HL-60/S4 treated with retinoic acid at 250 ng/mL for 4 days and 3 days (cell line): Measurements from ENCODE around the gene TLR4.

ENCODE experiments used
- in situ Hi-C: fragments of 300-500 bp; cut with MboI; formaldehyde crosslinking; loops from 2 replicates; pipeline ENCODE4 v1.7.0; 2022; ENCODE audit warnings: low sequenced_read_pairs

Gene TLR4

DNA sequence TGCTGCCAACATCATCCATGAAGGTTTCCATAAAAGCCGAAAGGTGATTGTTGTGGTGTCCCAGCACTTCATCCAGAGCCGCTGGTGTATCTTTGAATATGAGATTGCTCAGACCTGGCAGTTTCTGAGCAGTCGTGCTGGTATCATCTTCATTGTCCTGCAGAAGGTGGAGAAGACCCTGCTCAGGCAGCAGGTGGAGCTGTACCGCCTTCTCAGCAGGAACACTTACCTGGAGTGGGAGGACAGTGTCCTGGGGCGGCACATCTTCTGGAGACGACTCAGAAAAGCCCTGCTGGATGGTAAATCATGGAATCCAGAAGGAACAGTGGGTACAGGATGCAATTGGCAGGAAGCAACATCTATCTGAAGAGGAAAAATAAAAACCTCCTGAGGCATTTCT lies 10.1 kb downstream of the TLR4 start:
- in situ Hi-C loops = no loop called here

DNA sequence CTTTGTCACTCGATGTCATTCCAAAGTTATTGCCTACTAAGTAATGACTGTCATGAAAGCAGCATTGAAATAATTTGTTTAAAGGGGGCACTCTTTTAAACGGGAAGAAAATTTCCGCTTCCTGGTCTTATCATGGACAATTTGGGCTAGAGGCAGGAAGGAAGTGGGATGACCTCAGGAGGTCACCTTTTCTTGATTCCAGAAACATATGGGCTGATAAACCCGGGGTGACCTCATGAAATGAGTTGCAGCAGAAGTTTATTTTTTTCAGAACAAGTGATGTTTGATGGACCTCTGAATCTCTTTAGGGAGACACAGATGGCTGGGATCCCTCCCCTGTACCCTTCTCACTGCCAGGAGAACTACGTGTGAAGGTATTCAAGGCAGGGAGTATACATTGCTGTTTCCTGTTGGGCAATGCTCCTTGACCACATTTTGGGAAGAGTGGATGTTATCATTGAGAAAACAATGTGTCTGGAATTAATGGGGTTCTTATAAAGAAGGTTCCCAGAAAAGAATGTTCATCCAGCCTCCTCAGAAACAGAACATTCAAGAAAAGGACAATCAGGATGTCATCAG lies 11.3 kb downstream of the TLR4 start:
- in situ Hi-C loops = no loop called here

DNA sequence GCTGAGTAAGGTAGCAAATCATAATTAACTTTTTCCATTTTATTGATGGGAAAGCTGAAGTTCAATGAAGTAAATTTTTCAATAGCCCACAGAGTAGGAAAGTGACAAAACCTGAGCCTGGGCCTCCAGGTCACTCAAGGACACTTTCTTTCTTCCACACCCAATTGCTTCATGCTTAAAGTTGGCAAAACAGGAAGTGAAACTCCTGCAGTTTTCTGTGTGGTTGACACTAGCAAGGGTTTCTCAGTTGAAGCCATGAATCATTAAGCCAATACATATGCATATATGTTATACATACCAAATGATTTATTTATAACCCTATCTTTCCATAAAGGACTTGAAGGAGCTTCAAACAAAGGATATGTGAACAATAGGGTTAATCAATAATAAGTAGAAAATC lies 13.9 kb downstream of the TLR4 start:
- in situ Hi-C loops = no loop called here

DNA sequence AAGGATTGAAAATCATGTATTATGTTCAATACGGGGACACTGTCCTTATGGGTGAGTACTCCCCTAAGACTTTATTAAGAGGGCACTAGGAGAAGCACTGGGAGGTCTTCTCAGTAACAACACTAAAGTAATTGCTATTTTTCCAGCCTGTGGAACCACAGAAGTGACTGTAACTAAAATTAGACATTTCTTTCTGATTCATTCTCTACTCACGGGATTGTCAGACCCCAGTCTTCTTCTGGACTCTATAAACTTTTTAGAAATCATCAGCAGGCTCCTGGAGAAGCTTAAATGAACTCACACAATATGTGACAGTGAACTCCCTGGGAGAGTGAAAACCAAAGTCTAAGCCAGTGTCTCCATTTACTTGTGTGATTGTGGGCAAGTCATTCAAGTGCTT lies 14.5 kb downstream of the TLR4 start:
- in situ Hi-C loops = no loop called here

DNA sequence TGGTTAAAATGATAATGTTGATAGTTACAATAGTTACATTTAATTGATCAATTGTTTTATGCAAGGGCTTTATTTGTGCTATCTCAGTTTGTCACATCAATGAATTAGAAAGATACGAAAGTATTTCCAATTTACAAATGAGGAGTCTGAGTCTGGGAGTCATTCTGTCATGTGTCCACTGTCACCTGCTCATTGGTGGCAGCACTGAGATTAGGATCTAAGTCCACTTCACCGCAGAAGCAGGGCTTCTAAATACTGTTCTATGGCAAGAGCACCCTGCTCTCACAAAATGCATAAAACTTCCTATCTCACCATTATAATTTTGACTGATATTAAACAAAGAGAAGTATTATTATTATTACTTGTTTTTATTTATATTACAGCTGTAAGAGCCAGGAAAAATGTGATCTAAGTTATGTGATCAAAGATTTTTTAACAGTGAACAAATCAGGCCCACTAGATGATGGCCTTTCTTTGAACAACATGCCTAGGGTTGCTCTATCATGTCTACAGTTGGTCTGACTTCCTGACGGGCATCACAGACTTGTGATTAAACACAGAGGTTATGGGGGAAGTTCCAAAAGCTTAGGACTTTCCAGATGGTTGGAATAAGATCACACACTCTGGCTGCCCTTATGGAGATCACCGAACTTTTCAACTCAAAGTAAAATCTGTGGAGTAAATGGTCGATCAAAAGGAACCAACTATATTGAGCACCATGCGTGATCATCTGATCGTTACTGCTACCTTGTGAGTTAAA lies 15.1 kb downstream of the TLR4 start:
- in situ Hi-C loops = no loop called here

DNA sequence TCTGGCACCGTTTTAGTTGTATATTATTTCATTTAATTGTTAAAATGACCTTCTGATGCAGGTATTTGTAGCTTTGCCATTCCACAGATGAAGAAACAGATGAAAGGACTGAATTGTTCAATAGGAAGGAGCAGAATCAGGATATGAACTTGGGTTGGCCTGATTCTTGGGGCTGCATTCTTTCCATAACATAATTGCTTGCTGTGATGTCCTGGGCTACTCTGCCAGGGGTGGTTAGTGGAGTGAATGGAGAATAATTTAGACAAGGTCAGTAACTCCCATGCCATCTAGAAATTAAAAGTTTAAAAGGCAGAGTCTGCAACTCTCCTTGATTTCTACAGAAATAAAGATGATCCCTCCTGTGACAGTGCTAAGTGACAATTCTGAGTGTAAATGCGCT lies 15.9 kb downstream of the TLR4 start:
- in situ Hi-C loops = no loop called here

DNA sequence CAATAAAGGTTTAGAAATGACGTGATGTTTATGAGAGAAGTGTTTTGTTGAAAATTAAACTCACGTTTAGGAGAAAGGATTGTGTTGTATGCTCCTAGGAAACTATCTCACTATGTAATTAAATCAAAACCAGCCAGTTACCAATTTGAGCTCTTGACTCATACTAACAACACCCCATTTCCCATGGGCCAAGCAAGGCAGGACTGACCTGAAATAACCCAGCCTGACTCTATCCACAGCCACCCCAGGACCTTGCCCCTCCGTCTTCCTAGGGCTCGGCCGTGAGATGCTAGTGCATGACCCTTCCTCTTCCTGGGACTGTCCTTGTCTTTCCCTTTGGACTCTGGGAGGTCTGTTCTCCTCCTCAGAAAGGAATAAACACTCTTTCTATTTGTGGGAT lies 16.4 kb downstream of the TLR4 start:
- in situ Hi-C loops = no loop called here

DNA sequence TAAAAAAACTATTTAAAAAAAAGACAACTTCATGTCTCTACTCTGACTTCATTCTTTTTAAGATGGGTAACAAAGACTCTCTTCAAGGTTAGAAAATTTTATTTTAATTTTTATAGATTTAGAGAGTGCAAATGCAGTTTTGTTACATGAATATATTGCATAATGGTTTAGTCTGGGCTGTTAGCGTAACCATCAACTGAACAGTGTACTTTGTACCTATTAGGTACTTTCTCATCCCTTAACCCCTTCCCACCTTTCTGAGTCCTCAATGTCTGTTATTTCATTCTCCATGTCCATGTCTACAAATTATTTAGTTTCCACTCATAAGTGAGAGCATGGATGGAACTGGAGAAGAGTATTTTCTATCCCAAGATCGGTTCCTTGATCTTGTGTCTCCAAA lies 16.8 kb downstream of the TLR4 start:
- in situ Hi-C loops = no loop called here

DNA sequence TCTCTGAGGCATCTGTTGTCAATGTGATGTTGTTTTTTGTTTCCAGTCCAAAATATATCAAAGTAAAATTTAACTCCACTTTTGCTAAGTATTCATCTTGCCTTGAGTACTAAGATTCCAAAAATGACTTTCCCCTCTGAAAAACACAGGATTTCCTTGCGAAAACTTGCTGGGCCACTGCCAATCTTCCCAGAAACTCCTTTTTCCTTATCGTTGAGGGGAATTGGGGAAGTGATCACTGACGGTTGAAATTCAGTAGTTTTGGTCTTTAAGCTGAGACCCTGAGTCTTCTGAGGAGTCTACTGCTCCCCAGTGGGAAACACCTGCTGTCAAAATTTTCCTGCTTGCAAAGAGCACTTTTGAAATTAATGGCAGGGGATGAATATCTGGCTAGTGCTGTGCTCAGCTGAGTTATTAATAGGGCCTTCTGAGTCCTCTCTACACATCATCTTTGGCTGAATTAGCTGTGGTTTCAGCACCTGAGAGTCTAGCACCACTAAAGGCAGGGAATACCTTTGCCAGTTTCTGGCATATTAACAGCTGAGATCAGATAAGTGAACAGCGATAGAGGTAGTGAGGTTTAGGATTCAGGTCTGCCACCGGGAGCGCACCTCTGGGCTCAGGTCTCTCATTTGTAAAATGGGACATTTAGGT lies 18.0 kb downstream of the TLR4 start:
- in situ Hi-C loops = no loop called here

DNA sequence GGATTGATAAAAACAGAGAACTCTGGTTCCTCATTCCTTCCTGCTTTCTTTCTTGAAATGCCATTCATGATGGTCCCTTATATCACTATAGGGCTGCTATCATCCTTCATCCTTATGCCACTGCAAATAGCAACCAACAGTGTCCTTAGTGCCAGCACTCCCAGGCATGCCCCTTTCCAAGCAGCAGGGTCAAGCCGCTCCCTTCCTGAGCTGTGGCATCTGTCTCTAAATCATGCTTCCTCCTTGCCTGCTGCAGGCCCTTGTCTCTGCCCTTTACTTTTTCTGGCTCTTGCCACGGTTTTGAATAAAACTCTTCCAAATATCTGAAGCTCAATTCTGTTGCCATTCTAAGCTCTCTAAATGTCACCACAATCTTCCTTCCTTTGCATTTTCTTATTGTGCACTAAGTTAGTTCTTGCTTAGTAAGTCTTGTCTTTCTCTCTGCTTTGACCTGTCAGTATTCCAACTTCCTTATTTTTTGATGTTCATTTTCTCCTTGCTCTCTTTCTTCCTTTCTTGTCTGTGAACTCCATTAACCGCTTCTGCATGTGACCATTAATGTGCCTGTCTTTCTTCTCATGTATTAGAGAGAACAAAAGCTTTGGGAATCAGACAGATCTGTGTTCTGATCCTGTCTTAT lies 19.9 kb downstream of the TLR4 start:
- in situ Hi-C loops = no loop called here

DNA sequence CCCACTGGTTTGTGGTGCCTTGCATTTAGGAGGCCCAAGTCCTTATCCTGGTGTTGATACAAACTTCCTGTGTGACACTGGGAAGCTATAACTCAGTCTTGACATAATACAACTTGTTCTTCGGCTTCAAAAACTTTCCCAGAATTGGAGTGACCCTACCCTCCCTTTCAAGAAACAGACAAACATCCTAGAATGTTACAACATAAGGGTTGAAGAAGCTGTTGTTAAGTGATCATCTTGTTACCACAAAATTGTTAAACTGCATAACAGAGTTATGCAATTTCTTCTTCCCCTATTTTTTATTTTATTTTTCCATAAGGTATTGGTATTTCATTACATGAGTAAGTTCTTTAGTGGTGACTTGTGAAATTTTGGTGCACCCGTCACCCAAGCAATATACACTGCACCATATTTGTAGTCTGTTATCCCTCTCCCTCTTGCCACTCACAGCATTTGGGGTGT lies 21.3 kb downstream of the TLR4 start:
- in situ Hi-C loops = no loop called here

DNA sequence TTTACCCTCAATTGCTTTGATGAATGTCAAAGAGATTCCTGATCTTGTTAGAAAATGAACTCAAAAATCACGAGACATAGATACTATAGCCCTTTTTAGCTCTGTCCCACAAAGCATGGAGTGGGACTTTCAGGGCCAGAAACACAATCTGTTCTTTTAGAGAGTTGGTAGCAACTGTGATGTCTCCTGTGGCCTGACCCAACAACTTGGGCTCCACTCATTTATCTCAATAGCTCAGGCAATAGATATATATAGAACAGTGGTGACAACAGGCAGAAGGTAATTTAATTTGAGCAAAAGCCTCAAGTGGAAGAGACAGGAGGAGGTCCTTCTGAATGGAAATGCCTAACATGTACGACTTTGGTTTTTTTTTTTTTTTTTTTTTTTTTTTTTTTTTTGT lies 25.2 kb downstream of the TLR4 start:
- in situ Hi-C loops = no loop called here

DNA sequence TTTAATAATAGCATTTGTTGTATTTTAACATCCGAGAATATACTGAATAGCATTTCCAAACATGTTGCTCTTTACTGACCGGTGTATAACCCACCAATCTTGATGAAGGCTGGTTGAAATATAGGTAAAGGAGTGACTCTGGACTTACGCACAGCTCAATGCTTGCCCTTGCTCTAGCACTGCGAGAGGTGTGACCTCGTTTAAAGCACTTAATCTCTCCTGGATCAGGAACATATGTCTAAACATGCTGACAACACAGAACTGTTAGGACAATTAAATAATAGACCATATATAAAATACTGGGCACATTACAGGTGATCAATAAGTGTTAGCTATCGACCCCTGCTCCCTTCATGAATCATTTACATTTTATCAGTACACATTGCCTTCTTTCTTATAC lies 28.3 kb downstream of the TLR4 start:
- in situ Hi-C loops = no loop called here

DNA sequence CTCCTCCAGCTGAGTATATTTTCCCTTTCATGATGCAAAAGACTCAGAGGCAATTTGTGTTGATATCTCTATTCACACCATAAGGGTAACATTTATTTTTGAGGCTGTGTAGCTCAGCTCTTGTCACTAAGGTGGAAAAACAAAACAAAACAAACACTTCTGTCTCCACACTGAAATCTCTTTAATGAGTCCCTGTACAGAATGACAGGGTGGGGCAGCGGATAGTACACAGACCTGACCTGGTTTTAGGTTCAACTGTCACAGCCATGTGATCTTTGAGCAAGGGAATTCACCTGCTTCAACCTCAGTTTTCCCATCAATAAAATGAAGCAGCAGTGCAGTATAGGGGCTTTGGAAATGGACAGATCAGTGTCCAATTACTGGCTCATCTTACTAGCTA lies 29.3 kb downstream of the TLR4 start:
- in situ Hi-C loops = no loop called here

DNA sequence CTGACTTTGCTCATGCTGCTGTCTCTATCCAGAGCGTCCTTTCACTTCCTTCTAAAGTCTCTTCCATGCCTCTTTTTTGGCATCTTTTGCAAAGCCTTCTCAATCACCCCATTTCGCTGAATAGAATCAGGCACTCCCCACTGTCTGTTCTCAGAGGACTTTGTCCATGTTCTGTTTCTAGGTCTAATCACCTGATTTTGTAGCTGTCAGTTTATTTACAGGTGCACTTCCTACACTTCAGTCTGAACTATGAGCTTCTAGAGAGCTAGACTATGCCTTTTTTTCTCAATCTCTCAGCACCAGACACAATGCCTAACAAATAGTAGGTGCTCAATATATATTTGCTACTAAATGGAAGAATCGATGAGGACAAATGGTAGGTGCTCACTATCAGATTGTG lies 29.9 kb downstream of the TLR4 start:
- in situ Hi-C loops = no loop called here

DNA sequence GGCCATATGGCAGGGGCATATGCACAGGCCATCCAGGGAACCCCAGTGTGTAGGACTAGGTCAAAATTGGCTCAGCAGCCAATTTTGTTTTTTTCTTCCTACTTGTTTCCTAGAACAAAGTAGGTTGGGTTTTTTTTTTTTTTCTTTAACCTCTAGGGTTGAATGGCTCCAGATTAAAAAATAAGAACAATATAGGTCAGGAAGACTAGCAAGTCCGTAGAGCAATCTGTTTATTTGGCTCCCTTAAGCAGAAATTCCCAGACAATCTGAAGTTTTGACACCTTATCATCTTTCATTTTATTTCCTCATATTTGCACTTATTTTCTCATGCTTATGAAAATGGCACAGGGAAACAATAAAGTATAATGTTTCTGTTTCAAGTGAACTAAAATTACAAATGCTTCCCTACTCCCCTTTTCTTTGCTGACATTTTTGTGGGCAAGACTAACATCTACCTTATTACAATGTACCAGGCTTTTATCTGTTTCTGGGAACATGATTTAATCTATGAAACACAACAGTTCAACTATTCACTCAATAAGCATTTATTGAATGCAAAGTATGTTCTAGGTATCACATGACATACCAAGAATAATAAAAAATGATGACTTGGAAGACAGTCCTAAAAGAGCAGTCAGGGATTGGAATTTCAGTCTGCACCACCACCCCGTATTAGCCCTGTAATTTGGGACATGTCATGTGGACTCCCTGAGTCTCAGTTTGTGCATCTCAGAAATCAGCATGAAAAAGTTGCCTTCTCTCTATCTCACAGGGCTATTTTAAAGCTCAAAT lies 30.5 kb downstream of the TLR4 start:
- in situ Hi-C loops = no loop called here

DNA sequence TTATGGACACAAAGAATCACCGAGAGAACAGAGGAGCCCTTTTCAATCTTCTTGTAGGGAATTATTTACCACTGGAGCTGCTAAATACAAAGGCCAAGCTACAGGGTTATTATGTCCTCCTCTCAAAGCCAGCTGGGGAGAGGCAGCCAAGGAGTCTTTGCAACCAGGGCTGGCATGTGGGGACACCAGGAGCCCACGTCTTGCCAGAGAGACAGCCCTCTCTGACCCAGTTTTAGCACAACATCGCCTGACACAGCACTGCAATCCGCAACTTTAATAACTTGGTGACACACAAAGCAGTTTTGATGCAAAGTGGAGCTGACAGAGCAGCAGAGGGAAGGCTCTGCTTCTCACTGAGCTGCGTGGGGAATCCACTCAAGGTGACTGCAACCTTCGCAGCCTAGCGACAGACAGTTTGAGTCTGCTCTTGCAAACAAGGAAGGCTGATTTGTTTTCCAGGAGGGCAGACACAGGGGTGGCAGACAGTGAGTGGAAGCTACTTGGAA lies 33.6 kb downstream of the TLR4 start:
- in situ Hi-C loops = no loop called here

DNA sequence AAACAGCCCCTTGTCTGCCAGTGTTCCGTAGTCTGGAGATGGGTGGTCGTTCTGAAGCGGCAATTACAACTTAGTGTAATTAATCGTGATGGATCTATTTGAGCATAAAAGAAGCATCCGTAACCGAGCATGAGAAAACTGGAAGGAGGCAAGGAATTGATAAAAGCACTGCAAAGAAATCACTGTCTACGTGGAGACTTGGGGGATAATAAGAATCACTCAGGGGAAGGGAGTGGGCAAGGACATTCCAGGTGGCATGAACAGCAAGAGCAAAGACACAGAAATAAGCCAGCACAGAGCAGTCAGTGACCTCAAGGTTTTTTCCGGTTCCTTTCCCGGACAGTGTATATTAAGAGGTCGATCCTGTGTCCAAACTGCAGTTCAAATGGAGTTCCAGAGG lies 35.0 kb downstream of the TLR4 start:
- in situ Hi-C loops = no loop called here

DNA sequence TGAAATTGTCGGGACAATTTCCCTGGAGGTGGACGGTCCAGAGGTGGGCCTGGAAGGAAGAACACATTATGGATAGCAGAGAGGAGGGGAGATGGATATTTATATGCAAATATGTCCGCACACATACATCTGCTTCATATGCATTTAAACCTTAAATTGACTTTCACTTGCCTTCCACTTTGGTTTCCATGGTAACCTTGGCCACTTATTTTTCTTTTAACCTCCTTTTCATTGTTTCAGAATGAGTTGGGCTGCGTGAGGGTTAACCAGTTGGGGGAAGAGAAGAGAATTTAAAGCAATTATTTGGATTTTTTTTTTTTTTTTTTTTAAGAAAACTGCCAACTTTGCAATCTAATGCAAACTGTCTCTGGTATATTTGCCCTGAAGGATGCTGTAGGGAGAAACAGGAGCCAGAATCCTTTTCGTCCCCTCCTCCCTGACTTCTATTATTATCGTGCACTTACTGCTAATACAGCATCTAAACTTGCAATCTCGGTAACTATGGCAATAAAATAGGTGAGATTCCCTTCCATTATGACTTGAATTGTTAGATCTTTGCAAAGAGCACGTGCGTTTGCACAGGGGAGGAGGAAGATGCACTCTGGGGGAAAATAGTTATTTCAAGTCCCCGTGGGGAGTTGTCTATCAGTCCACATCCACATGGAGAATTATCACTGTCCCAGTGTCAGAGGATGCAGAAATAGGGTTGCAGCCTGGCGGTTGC lies 35.6 kb downstream of the TLR4 start:
- in situ Hi-C loops = no loop called here

DNA sequence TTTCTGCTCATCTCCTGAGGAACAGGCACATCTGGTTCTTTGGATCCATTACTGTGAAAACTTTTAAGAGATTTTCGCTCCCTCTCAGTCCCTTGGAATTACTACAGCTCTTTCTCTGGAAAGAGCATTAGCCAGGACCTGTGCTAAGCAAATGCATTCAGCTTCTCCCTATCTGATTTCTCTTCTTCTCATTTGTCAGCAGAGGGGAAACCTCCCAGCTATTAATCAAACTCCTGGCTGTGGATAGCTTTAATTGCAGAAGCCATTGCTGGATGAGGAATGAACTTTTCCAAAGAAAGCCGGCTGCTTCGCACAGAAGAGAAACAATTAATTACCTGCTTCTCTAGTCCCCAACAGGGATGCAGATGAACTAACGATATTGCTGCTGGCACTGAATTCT lies 37.9 kb downstream of the TLR4 start:
- in situ Hi-C loops = no loop called here
